A549 (cell line): Measurements from ENCODE around the gene CCDC97. TPM values are rescaled to one million over a fixed set of nuclear protein-coding genes. Genes with fewer than 3 reads are reported as not detected.

ENCODE experiments used
- ATAC-seq, 2 experiments: fragments of 200-7000 bp in 1 of 2; fragments of >200 bp in 1 of 2; cut with Nextera tagmentation in 1 of 2; cut with Tn5 transposase in 1 of 2; 3 replicates each; pipeline versions ENCODE4 v1.8.0 to v1.9.1; 2018 to 2020; ENCODE audit warnings: mild to moderate bottlenecking in 1 of 2, moderate library complexity in 1 of 2
- CTCF ChIA-PET: fragments of 300-600 bp; sonication (Branson Sonifier 250); formaldehyde crosslinking; extraction: SDS; loops from one replicate; lab custom pipeline; 2021; ENCODE audit warnings: antibody characterized with exemption, inconsistent platforms; lab: Yijun Ruan, JAX
- POLR2A ChIA-PET: fragments of 350-600 bp; formaldehyde crosslinking; extraction: SDS; loops from one replicate; lab custom pipeline; 2021; ENCODE audit warnings: antibody characterized with exemption, inconsistent platforms; lab: Yijun Ruan, JAX
- DNase-seq, 2 experiments: peaks; one replicate each; pipeline versions ENCODE4 v3.0.0 to v3.0.0-alpha.2; 2011 to 2016; ENCODE audit warnings: low read depth in 1 of 2, low spot score in 1 of 2
- FAIRE-seq: peaks from 2 replicates; lab custom pipeline; 2011; peaks lifted over from hg19 to GRCh38; lab: Jason Lieb, UNC
- H3K27ac ChIP-seq, 2 experiments: fragments of >200 bp; sonication (Bioruptor Twin); formaldehyde crosslinking; 3 replicates each; pipeline ENCODE4 v1.5.1; 2016 to 2017
- H3K4me1 ChIP-seq: fragments of >200 bp; sonication (Bioruptor Twin); formaldehyde crosslinking; 3 replicates; pipeline ENCODE4 v1.6.1; 2016
- H3K4me2 ChIP-seq: fragments of >200 bp; sonication (Bioruptor Twin); formaldehyde crosslinking; 3 replicates; pipeline ENCODE4 v1.6.1; 2016
- H3K4me3 ChIP-seq: fragments of >200 bp; sonication (Bioruptor Twin); formaldehyde crosslinking; 3 replicates; pipeline ENCODE4 v1.5.1; 2016
- H3K9me3 ChIP-seq: fragments of >200 bp; sonication (Bioruptor Twin); formaldehyde crosslinking; 3 replicates; pipeline ENCODE4 v1.6.1; 2016
- BHLHE40 ChIP-seq: IDR thresholded peaks from 2 replicates; pipeline ENCODE4 v1.6.1; 2012; ENCODE audit warnings: low read depth, low read length, inconsistent platforms
- CHD2 ChIP-seq: fragments of 150-350 bp; IDR thresholded peaks from 2 replicates; pipeline ENCODE4 v1.6.1; 2014; ENCODE audit warnings: low read length; ENCODE audit not compliant: partially characterized antibody
- EHF ChIP-seq: fragments of 250-450 bp; sonication (Bioruptor Pico); IDR thresholded peaks from 2 replicates; pipeline ENCODE4 v1.5.0; 2020; ENCODE audit warnings: mild to moderate bottlenecking
- EP300 ChIP-seq, 2 experiments: fragments of >200 bp; sonication (Bioruptor Twin); formaldehyde crosslinking; IDR thresholded peaks; 2 replicates in 1 of 2; 3 replicates in 1 of 2; pipeline ENCODE4 v1.6.1; 2016 to 2017
- FOSB ChIP-seq: fragments of 250-450 bp; sonication (Bioruptor Pico); IDR thresholded peaks from 2 replicates; pipeline ENCODE4 v1.5.0; 2020; ENCODE audit warnings: mild to moderate bottlenecking, moderate library complexity
- FOSL2 ChIP-seq, 2 experiments: fragments of 450-650 bp in 1 of 2; fragments of >200 bp in 1 of 2; sonication (Bioruptor Twin) in 1 of 2; formaldehyde crosslinking; IDR thresholded peaks; 2 replicates each; pipeline versions ENCODE4 v1.5.0 to v1.6.1; 2016 to 2020; ENCODE audit warnings: mild to moderate bottlenecking in 1 of 2, moderate library complexity in 1 of 2
- FOXS1 ChIP-seq: fragments of 250-450 bp; sonication (Bioruptor Pico); IDR thresholded peaks from 2 replicates; pipeline ENCODE4 v1.5.0; 2020; ENCODE audit warnings: mild to moderate bottlenecking, moderate library complexity
- GATA3 ChIP-seq: IDR thresholded peaks from 2 replicates; pipeline ENCODE4 v1.6.1; 2012; ENCODE audit warnings: borderline replicate concordance
- HOXB5 ChIP-seq: fragments of 250-450 bp; sonication (Bioruptor Pico); IDR thresholded peaks from 2 replicates; pipeline ENCODE4 v1.5.0; 2020; ENCODE audit warnings: mild to moderate bottlenecking, moderate library complexity
- JUN ChIP-seq, 2 experiments: fragments of >200 bp; sonication (Bioruptor Twin); formaldehyde crosslinking; IDR thresholded peaks; 2 replicates in 1 of 2; 3 replicates in 1 of 2; pipeline ENCODE4 v1.6.1; 2016 to 2017
- JUNB ChIP-seq: fragments of >200 bp; sonication (Bioruptor Twin); formaldehyde crosslinking; IDR thresholded peaks from 2 replicates; pipeline ENCODE4 v1.6.1; 2016
- KDM1A ChIP-seq: fragments of 200-600 bp; sonication (generic); IDR thresholded peaks from 2 replicates; pipeline ENCODE4 v1.6.1; 2016; ENCODE audit warnings: low read depth, mild to moderate bottlenecking
- MAFK ChIP-seq: fragments of 450-650 bp; IDR thresholded peaks from 2 replicates; pipeline ENCODE4 v1.6.1; 2014; ENCODE audit not compliant: partially characterized antibody
- MYC ChIP-seq: IDR thresholded peaks from 2 replicates; pipeline ENCODE4 v1.6.1; 2012; ENCODE audit warnings: mild to moderate bottlenecking, inconsistent platforms, low read length, improper control_type of control experiment, borderline replicate concordance
- NFE2L2 ChIP-seq: fragments of 150-350 bp; conservative IDR thresholded peaks from 2 replicates; pipeline ENCODE4 v1.6.1; 2014; ENCODE audit warnings: low read length
- PHF8 ChIP-seq: fragments of 200-600 bp; sonication (generic); IDR thresholded peaks from 2 replicates; pipeline ENCODE4 v1.6.1; 2016; ENCODE audit warnings: low read depth, mild to moderate bottlenecking, antibody characterized with exemption, moderate library complexity, borderline replicate concordance
- POLR2A ChIP-seq: IDR thresholded peaks from 2 replicates; pipeline ENCODE4 v1.6.1; 2012; ENCODE audit warnings: mild to moderate bottlenecking, low read length
- POLR2AphosphoS2 ChIP-seq: conservative IDR thresholded peaks from 2 replicates; pipeline ENCODE4 v1.6.1; 2012; ENCODE audit warnings: low read length, improper control_type of control experiment, inconsistent platforms
- RAD21 ChIP-seq, 2 experiments: fragments of >200 bp in 1 of 2; sonication (Bioruptor Twin) in 1 of 2; formaldehyde crosslinking in 1 of 2; IDR thresholded peaks in 1 of 2; conservative IDR thresholded peaks in 1 of 2; 2 replicates in 1 of 2; 3 replicates in 1 of 2; pipeline ENCODE4 v1.6.1; 2012 to 2018; ENCODE audit warnings: inconsistent platforms in 1 of 2
- SMC3 ChIP-seq: fragments of >200 bp; sonication (Bioruptor Twin); formaldehyde crosslinking; IDR thresholded peaks from 3 replicates; pipeline ENCODE4 v1.6.1; 2018; ENCODE audit warnings: inconsistent platforms
- TFCP2L1 ChIP-seq: fragments of 250-450 bp; sonication (Bioruptor Pico); IDR thresholded peaks from 2 replicates; pipeline ENCODE4 v1.5.0; 2021; ENCODE audit warnings: mild to moderate bottlenecking
- WGBS: methylation state at CpG from one replicate; pipeline ENCODE4 v1.1.6; 2017; ENCODE audit errors: missing lambda C conversion rate; 5-methylcytosine and 5-hydroxymethylcytosine counted together
- polyA plus RNA-seq, 4 experiments: library from polyadenylated mRNA; depleted of rRNA in 3 of 4; stranded (reverse); fragments of >200 nt; fragmentation: RNase III in 1 of 4; extraction: RNeasy Plus Mini Kit Qiagen cat#74134 plus additional on column Dnase treatment in 1 of 4; gene quantifications; 2 replicates in 3 of 4; 3 replicates in 1 of 4; pipeline ENCODE4 v1.2.3, GENCODE V29; 2011 to 2017
- TF ChIP-seq, protein P1 (sequence below): IDR thresholded peaks from 2 replicates; pipeline ENCODE4 v1.6.1; 2012
- TF ChIP-seq, protein P2 (sequence below): fragments of >200 bp; sonication (Bioruptor Twin); formaldehyde crosslinking; IDR thresholded peaks from 3 replicates; pipeline ENCODE4 v1.6.1; 2016
- TF ChIP-seq, protein P3 (sequence below): IDR thresholded peaks from 2 replicates; pipeline ENCODE4 v1.6.1; 2012; ENCODE audit warnings: low read depth, borderline replicate concordance
- TF ChIP-seq, protein P4 (sequence below): fragments of 450-650 bp; IDR thresholded peaks from 2 replicates; pipeline ENCODE4 v1.6.1; 2014; ENCODE audit warnings: antibody characterized with exemption

Gene CCDC97
- polyA plus RNA-seq, 2 of the 4 experiments (the other 2 are of a cell fraction), result 18.7 to 26.8 TPM

DNA sequence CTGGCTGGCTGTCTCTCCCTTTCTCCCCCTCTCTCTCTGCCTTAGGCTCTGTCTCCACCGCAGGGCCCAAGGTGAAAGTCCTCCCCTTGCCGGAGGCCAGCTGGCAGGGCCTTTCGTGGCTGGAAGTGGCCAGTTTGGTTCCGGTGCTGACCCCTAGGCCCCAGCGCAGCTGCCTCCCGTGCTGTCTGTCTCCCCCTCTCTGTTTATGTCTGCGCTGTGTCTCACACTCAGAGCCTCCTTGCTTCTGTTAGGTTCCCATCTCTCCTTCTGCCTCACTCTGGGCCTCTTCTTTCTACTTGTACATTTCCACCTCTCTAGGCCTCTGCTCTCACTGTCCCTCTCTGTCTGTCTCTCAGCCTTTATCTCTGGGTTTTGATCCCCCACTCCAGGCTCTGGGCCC is 13.1 kb downstream of the CCDC97 start:
- no peaks in the 10 kb centered on the region for H3K9me3 ChIP-seq
- POLR2A ChIA-PET, result interaction anchor here (0.6 to 4.9 kb wide), 6 partner anchors 8 to 116 kb away, joined by 3 to 32 read pairs (median 7); partner anchors contain the start of genes B9D2, CCDC97, DMAC2 and HNRNPUL1
- peak overlapping the region; percentile 15; the same call in 2 of the 3 replicates for H3K4me3 ChIP-seq
- peaks cover 69% of the 10 kb centered on the region for H3K4me1 ChIP-seq
- DNase-seq (no peak), ATAC-seq (peak; percentile 0 to 5; a peak in 4 of 6 replicates), FAIRE-seq (peak; percentile 80)
- CTCF ChIA-PET, result interaction anchor here (0.6 to 18.6 kb wide), 11 partner anchors 15 to 503 kb away, joined by 3 to 295 read pairs (median 5); partner anchors contain the start of genes CCDC97, HNRNPUL1 and TGFB1
- H3K27ac ChIP-seq, result peak overlapping the region; percentile 81 to 91
- peak overlapping the region; percentile 62 for H3K4me2 ChIP-seq
- 53% methylated on average over 7 of the region's 7 CpGs for WGBS
- TF ChIP-seq BHLHE40, result peak; percentile 16; the same call in 1 of the 2 replicates
- no peak for TF ChIP-seq RAD21 (conservative IDR thresholded peaks at IDR 0.05 in 1 of 2, IDR thresholded peaks at IDR 0.05 in 1 of 2)

DNA sequence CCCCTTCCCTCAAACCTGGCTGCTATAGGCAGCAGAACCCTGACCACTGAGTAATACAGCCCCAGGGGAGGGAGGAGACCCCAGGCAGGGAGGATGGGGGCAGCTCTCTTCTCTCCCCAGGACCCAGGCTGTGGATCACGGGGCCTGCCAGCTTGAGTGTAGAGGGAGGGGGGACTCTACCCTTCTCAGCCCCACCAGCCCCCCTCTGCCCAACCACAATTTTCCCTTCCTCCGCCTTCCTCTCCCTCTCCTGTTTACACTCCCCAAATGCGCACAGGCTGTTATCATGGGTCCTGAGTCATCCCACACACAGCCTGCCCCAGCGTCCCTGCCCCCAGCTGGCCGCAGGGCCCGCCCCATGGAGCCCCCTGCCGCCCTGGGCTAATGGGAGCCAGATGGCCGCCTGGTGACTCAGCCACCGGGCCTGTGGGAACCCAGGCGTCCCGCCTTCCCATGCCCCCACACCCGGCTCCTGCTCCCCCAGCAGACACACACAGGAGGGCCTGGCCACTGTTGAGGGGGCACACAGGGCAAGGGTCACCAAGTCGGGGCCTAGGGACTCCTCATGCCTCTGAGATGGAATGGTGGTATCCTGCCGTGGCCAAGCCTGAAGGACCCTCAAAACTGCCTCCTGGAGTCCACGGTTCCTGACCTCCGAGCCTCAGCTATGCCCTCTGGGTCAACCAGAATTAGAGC is 13.6 kb downstream of the CCDC97 start:
- peak overlapping the region; percentile 81 to 91 for H3K27ac ChIP-seq
- no peak for FAIRE-seq
- TF ChIP-seq CHD2, result peak; percentile 49
- TF ChIP-seq JUNB, result peak; percentile 73
- TF ChIP-seq HOXB5, result peak; percentile 62; the same call in 1 of the 2 replicates
- 0 out of 5 replicates have a peak, but pooled peaks of 1 of the 2 experiments have one; percentile 20 for TF ChIP-seq RAD21 (conservative IDR thresholded peaks at IDR 0.05 in 1 of 2, IDR thresholded peaks at IDR 0.05 in 1 of 2)
- no peak for TF ChIP-seq KDM1A
- peak; percentile 81 for TF ChIP-seq FOSL2 (IDR thresholded peaks at IDR 0.05)
- peak; percentile 97 for TF ChIP-seq FOSL2 (CRISPR knock-in tag; IDR thresholded peaks at IDR 0.05)
- TF ChIP-seq, protein P1, sequence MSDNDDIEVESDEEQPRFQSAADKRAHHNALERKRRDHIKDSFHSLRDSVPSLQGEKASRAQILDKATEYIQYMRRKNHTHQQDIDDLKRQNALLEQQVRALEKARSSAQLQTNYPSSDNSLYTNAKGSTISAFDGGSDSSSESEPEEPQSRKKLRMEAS, result peak; percentile 83
- 0 out of 2 replicates have a peak, but pooled peaks have one; percentile 3 for TF ChIP-seq NFE2L2
- peak; percentile 81 to 92; a peak in 4 of 5 replicates for TF ChIP-seq JUN (IDR thresholded peaks at IDR 0.05)
- no peak for TF ChIP-seq BHLHE40
- TF ChIP-seq MAFK, result peak; percentile 36
- TF ChIP-seq POLR2A, result no peak
- TF ChIP-seq, protein P2, sequence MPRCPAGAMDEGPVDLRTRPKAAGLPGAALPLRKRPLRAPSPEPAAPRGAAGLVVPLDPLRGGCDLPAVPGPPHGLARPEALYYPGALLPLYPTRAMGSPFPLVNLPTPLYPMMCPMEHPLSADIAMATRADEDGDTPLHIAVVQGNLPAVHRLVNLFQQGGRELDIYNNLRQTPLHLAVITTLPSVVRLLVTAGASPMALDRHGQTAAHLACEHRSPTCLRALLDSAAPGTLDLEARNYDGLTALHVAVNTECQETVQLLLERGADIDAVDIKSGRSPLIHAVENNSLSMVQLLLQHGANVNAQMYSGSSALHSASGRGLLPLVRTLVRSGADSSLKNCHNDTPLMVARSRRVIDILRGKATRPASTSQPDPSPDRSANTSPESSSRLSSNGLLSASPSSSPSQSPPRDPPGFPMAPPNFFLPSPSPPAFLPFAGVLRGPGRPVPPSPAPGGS, result 0 out of 3 replicates have a peak, but pooled peaks have one; percentile 52
- 0 out of 2 replicates have a peak, but pooled peaks have one; percentile 51 for TF ChIP-seq EHF (CRISPR knock-in tag)
- TF ChIP-seq FOSB, result peak; percentile 7; the same call in 1 of the 2 replicates
- TF ChIP-seq, protein P3, sequence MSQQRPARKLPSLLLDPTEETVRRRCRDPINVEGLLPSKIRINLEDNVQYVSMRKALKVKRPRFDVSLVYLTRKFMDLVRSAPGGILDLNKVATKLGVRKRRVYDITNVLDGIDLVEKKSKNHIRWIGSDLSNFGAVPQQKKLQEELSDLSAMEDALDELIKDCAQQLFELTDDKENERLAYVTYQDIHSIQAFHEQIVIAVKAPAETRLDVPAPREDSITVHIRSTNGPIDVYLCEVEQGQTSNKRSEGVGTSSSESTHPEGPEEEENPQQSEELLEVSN, result no peak
- TF ChIP-seq EP300 (IDR thresholded peaks at IDR 0.05), result peak; percentile 49 to 72; a peak in 3 of 5 replicates
- no peak for TF ChIP-seq FOXS1 (CRISPR knock-in tag)
- 0 out of 2 replicates have a peak, but pooled peaks have one; percentile 65 for TF ChIP-seq TFCP2L1 (CRISPR knock-in tag)
- peak; percentile 18; the same call in 1 of the 3 replicates for TF ChIP-seq SMC3
- TF ChIP-seq MYC, result peak; percentile 58
- peak; percentile 59; the same call in 1 of the 2 replicates for TF ChIP-seq POLR2AphosphoS2
- TF ChIP-seq, protein P4, sequence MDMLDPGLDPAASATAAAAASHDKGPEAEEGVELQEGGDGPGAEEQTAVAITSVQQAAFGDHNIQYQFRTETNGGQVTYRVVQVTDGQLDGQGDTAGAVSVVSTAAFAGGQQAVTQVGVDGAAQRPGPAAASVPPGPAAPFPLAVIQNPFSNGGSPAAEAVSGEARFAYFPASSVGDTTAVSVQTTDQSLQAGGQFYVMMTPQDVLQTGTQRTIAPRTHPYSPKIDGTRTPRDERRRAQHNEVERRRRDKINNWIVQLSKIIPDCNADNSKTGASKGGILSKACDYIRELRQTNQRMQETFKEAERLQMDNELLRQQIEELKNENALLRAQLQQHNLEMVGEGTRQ, result 0 out of 2 replicates have a peak, but pooled peaks have one; percentile 5
- peak; percentile 79; the same call in 1 of the 2 replicates for TF ChIP-seq GATA3
- TF ChIP-seq PHF8, result no peak

More for the DNA sequence above, 13.6 kb downstream of the CCDC97 start:
- WGBS, result 19% methylated on average over 16 of the region's 16 CpGs
- Histone ChIP-seq H3K9me3 (no peaks in the 10 kb centered on the region), H3K4me3 (peak overlapping the region; percentile 15; the same call in 2 of the 3 replicates), H3K4me2 (peak overlapping the region; percentile 62), H3K4me1 (peaks cover 74% of the 10 kb centered on the region)
- ATAC-seq (peak; percentile 39 to 69), DNase-seq (peak; percentile 87 to 93)
- ChIA-PET POLR2A (interaction anchor here (0.5 to 4.9 kb wide), 7 partner anchors 8 to 242 kb away, joined by 3 to 32 read pairs (median 5); partner anchors contain the start of genes B9D2, CCDC97, DMAC2 and HNRNPUL1), CTCF (interaction anchor here (0.9 to 18.6 kb wide), 11 partner anchors 15 to 247 kb away, joined by 3 to 295 read pairs (median 5); partner anchors contain the start of genes CCDC97, HNRNPUL1 and TGFB1)
